ENCODE results near the gene LRCOL1.

- TF ChIP-seq CTCF (IDR thresholded peaks at IDR 0.05; ENCODE audit: low read depth, low read length, poor library complexity, severe bottlenecking): no peak
- no peak for TF ChIP-seq EZH2phosphoT487 (IDR thresholded peaks at IDR 0.05; ENCODE audit: borderline replicate concordance, low read length)
Measured at GRCh38 chr12:132579744-132580143, 30.6 kb downstream of the LRCOL1 start.

Data from DOHH2 (cell line).